ENCODE data around the gene FAM131A.

Gene FAM131A

GRCh38 chr3:184341925-184342324 lies 4.5 kb downstream of the FAM131A start:
- DNase-seq (ENCODE audit: low spot score) = no peak

DNA sequence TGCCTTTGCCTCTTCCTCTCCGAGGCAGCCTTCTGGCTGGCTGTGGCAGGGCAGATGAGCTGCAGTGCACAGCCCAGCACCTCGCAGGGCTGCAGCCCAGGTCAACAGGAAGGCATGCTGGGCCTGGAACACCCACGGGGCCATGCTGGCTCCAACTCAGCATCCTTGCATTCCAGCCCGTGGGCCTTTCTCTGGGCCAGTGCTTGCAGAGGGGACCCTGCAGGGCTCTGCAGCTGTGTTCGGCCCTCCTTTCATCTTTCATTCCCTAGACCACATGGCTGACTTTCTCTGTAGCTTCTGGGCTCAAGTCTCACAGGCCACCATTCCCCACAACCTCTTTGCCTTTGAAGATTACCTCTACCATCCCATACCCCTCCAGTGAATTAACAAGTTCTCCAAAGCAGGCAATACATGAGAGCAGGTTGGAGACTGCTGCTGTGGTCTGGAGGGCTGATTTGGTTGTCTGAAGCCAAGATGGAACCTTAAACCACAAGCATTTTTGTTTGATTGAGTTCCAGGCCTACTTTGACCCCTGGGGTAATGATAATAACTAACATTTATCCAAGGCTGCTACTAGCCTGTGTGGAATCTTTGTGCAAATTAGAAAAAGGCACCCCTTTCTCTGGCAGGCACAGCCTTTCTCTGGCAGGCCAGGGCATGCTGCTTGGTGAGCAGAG lies 5.9 kb downstream of the FAM131A start:
- no peak for DNase-seq (ENCODE audit: low spot score)

GRCh38 chr3:184344579-184345316 lies 7.3 kb downstream of the FAM131A start:
- DNase-seq (ENCODE audit: low spot score) = no peak

GRCh38 chr3:184345317-184346144 lies 8.1 kb downstream of the FAM131A start:
- no peak for DNase-seq (ENCODE audit: low spot score)

- no peak for DNase-seq (ENCODE audit: low spot score)
These were observed 9.2 kb downstream of the FAM131A start for GRCh38 chr3:184346480-184347190.

DNA sequence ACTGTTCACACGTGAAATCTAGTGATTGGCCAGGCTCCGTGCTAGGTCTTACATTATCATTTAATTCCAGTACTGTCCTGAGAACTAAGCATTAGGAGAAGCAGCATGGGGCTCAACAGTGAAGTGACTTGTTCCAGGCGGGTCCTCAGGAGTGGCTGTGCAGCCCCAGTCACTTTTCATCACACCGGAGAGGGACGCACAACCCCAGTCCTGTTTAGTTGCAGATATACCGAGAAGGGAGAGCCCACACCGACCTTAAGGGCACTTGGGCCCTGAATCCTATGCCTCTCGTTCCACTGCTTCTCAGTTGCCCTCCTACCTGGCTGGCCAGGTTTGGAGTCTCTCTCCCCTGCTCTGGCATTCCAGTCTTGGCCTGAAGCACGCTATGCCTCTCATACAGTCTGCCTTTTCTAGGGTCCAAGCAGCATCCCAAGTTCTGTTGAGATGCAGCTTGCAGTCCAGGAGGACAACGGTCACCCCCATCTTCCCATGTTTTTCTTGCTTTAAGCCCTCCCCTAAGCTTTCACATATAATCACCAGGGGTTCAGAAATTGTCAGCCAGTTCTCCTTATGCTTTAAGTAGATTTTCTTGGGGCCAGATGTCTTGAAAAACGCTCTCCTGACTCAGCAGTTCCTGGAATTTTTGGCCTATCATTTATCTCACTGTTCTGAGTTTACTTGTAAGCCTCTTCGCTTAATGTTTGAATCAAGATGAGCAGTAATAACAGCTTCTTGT lies 10.1 kb downstream of the FAM131A start:
- no peak for DNase-seq (ENCODE audit: low spot score)

DNA sequence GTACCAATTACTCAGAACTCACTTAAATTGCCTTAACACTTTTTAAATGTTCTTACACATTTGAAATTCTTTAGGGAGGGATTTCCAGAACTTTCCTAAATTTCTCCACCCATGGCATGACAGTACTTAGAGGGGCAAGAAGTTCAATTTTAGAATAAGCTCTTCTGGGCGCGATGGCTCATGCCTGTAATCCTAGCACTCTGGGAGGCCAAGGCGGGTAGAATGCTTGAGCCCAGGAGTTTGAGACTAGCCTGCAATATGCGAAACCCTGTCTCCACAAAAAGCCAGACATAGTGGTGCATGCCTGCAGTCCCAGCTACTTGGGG lies 10.6 kb downstream of the FAM131A start:
- DNase-seq (ENCODE audit: low spot score) = no peak

- DNase-seq (ENCODE audit: low spot score) = no peak
These were observed 12.4 kb downstream of the FAM131A start for GRCh38 chr3:184349563-184350470.

GRCh38 chr3:184350618-184351017 lies 13.2 kb downstream of the FAM131A start:
- DNase-seq (ENCODE audit: low spot score) = no peak

- peak; percentile 48 for DNase-seq (ENCODE audit: low spot score)
These were observed 14.2 kb downstream of the FAM131A start for GRCh38 chr3:184351511-184352148.

DNA sequence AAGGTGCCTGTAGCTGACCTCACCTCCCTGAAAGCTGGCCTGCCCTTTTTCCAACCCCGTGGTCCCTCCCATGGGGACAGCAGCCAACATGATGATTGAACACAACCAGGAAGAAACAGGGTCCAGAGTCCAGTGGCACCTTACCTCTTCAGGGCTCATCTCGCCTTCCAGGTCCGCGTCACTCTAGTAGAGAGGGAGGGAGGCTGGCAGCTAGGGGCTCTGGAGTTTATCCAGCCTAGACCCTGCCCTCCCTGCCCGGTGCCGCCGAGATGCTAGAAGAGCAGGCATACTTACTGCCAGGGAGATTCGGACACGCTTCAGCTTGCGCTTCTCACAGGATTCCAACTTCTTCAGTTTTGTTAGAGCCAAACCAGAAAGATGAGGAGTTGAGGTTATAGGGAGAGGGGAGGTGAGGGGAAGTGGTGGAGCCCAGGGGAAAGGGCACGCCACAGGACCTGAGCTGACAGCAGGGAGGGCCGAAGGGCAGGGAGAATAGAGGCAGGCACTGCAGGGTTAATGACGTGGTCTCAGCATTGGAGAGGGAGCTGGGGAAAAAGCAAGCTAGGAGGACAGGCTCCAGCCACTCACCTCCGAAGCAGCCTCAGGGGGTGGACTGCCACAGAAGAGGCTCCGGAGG lies 14.9 kb downstream of the FAM131A start:
- DNase-seq (ENCODE audit: low spot score) = peak; percentile 37

DNA sequence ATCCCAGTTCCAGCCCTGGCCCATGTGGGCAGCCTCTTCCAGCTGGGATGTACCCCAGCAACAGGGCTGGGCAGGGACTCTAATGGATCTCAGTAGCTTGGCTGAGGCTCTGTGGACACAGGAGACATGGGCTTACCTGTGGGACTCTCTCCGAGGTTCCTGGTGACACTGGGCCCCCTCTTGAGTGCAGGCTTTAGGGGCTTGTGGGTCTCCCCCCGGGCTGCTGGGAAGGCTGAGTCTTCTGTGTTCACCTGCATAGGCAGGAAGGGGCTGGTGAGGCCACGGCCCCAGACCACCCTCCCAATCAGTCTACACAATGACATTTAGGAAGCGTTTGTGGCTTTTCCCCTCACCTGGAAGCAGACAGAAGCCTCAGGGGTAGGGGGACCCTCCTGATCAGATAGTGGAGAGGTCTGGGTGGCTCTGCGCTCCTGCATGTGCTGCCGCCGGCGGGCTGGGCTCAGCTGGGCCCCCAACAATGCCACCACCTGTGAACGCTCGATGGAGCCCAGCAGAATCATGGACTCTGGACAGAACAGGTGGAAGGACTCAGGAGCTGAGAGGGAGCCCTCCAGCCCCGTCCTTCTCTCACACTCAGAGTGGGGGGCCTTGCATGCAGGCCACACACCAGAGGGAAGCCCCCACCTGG lies 15.6 kb downstream of the FAM131A start:
- DNase-seq (ENCODE audit: low spot score) = no peak

- no peak for DNase-seq (ENCODE audit: low spot score)
These were observed 16.1 kb downstream of the FAM131A start for GRCh38 chr3:184353546-184353941.

DNA sequence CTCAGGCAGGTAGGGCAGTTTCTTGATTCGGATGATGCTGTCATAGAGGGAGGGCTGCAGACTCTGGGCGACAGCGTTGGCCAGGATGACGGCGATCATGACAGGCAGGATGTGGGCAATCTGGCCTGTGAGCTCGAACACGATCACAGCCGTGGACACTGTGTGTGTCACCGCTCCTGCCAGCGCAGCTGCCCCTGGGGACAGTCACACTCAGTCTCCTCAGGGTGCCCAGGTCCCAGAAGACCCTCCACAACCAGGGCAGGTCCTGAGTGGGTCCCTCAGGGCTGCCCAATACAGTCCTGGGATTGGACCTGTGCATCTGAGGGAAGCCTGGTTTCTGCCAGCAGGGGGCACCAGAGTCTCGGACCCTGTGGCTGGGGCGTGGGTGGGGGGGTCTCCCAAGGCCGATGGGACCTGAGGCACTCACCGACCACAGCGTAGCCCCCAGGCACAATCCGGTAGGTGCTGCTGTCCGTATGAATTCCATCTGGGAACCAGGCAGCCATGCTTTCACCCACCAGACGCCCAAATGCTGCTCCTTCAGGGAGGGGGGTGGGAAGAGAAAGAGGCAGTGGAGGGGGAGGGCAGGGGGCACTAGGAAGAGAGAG lies 16.8 kb downstream of the FAM131A start:
- DNase-seq (ENCODE audit: low spot score) = no peak

GRCh38 chr3:184354754-184355153 lies 17.4 kb downstream of the FAM131A start:
- DNase-seq (ENCODE audit: low spot score) = peak; percentile 50

- peak; percentile 61 for DNase-seq (ENCODE audit: low spot score)
These were observed 18.1 kb downstream of the FAM131A start for GRCh38 chr3:184355261-184356040.

DNA sequence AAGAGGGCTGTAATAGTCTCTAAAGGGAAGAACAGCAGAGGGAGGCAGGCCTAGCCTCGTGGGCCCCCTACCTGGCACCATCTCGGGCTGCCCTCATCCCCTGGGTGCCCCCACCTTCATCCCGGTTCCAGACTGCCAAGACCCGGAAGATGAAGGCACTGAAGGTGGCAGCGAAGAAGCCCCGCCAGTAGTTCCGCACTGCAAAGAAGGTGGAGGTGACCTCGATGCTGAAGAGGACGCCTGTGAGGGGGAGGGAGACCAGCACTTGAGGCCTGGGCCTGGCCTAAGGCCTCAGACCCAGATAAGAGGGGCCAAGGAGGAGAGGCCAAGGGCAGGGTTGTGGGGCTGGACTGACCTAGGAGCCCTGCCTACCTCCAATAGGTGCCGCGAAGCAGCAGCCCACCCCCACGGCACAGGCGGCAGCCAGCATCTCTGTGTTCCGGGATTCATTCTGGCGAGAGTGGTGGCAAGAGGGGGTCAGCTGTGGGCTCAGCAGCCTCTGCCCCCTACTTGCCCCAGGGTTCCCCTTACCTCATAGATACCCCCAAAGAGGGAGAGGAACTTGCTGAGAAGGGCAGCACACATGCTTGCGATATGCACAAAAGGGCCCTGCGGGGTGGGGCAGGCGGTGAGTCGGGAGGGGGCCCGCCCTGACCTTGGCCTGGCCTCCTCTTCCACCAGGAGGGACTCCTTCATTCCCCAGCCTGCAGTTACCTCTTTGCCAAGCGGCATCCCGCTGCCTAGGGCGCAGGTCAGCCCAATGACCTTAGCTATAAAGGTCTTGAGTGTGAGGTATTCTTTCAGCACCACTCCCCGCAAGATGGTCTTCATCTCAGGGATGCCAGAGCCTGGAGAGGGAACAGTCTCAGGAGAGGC lies 20.1 kb downstream of the FAM131A start:
- peak; percentile 55 for DNase-seq (ENCODE audit: low spot score)
